ENCODE measurements around the gene FOXP1.
A peak's percentile ranks its signal among the peaks of the same experiment; 100 is the strongest.

Gene FOXP1

GRCh38 chr3:71168880-71169411, 414.6 kb downstream of the FOXP1 start:
- DNase-seq (ENCODE audit: low spot score): no peak

GRCh38 chr3:71168121-71168721, 415.3 kb downstream of the FOXP1 start:
- no peak for DNase-seq (ENCODE audit: low spot score)

GRCh38 chr3:71166339-71167240, 416.9 kb downstream of the FOXP1 start:
- DNase-seq (ENCODE audit: low spot score): no peak

GRCh38 chr3:71164881-71165280, 418.6 kb downstream of the FOXP1 start:
- no peak for DNase-seq (ENCODE audit: low spot score)

- DNase-seq (ENCODE audit: low spot score): no peak
Measured at GRCh38 chr3:71163198-71163918, 420.2 kb downstream of the FOXP1 start.

GRCh38 chr3:71162221-71162620, 421.3 kb downstream of the FOXP1 start:
- DNase-seq (ENCODE audit: low spot score): no peak

GRCh38 chr3:71160785-71161546, 422.6 kb downstream of the FOXP1 start:
- no peak for DNase-seq (ENCODE audit: low spot score)

GRCh38 chr3:71156062-71156665, 427.4 kb downstream of the FOXP1 start:
- DNase-seq (ENCODE audit: low spot score): no peak

- DNase-seq (ENCODE audit: low spot score): no peak
Measured at GRCh38 chr3:71154846-71155245, 428.7 kb downstream of the FOXP1 start.

GRCh38 chr3:71153713-71154112, 429.8 kb downstream of the FOXP1 start:
- DNase-seq (ENCODE audit: low spot score): no peak

GRCh38 chr3:71152892-71153265, 430.6 kb downstream of the FOXP1 start:
- no peak for DNase-seq (ENCODE audit: low spot score)

- DNase-seq (ENCODE audit: low spot score): no peak
Measured at GRCh38 chr3:71152039-71152891, 431.3 kb downstream of the FOXP1 start.

GRCh38 chr3:71149959-71150954, 433.3 kb downstream of the FOXP1 start:
- DNase-seq (ENCODE audit: low spot score): no peak

- no peak for DNase-seq (ENCODE audit: low spot score)
Measured at GRCh38 chr3:71148455-71149060, 435.0 kb downstream of the FOXP1 start.

- DNase-seq (ENCODE audit: low spot score): peak; percentile 47
Measured at GRCh38 chr3:71146673-71147072, 436.9 kb downstream of the FOXP1 start.

- no peak for DNase-seq (ENCODE audit: low spot score)
Measured at GRCh38 chr3:71145954-71146353, 437.6 kb downstream of the FOXP1 start.

- no peak for DNase-seq (ENCODE audit: low spot score)
Measured at GRCh38 chr3:71144525-71145253, 438.8 kb downstream of the FOXP1 start.

- no peak for DNase-seq (ENCODE audit: low spot score)
Measured at GRCh38 chr3:71143493-71143892, 440.0 kb downstream of the FOXP1 start.
